Stimulated activated CD8-positive, alpha-beta memory T cell treated with anti-CD3 and anti-CD28 coated beads, Interleukin-4, amount 100 ng/mL, for 48 hours (primary cell): ENCODE data around the gene ACADS.

Experiments
- DNase-seq: peaks from one replicate; pipeline ENCODE4 v3.0.0-alpha.2; 2020

Gene ACADS

GRCh38 chr12:120702637-120703036 is 23.0 kb upstream of the ACADS start:
- DNase-seq: no peak

- no peak for DNase-seq
Observed at GRCh38 chr12:120703311-120703942, 22.2 kb upstream of the ACADS start.

GRCh38 chr12:120705618-120706017 is 20.0 kb upstream of the ACADS start:
- no peak for DNase-seq

- DNase-seq: no peak
Observed at GRCh38 chr12:120706029-120706428, 19.6 kb upstream of the ACADS start.

GRCh38 chr12:120708651-120709050 is 17.0 kb upstream of the ACADS start:
- no peak for DNase-seq

- DNase-seq: peak; percentile 84
Observed at GRCh38 chr12:120710031-120710804, 15.4 kb upstream of the ACADS start, which contains the start of gene UNC119B. UNC119B (plus strand) TSS chr12:120710458; CDS start chr12:120710475, 17 bp downstream.

GRCh38 chr12:120710805-120711296 is 14.8 kb upstream of the ACADS start:
- peak; percentile 51 for DNase-seq

GRCh38 chr12:120711411-120711810 is 14.2 kb upstream of the ACADS start:
- no peak for DNase-seq

- DNase-seq: no peak
Observed at GRCh38 chr12:120712610-120713009, 13.0 kb upstream of the ACADS start.

GRCh38 chr12:120713861-120714482 is 11.7 kb upstream of the ACADS start:
- DNase-seq: peak; percentile 78

GRCh38 chr12:120718055-120718454 is 7.6 kb upstream of the ACADS start:
- no peak for DNase-seq

GRCh38 chr12:120719072-120719471 is 6.6 kb upstream of the ACADS start:
- DNase-seq: no peak

GRCh38 chr12:120719496-120720233 is 6.0 kb upstream of the ACADS start:
- DNase-seq: no peak

- no peak for DNase-seq
Observed at GRCh38 chr12:120720234-120720986, 5.2 kb upstream of the ACADS start.

- DNase-seq: no peak
Observed at GRCh38 chr12:120720987-120721801, 4.4 kb upstream of the ACADS start.

GRCh38 chr12:120721866-120722265 is 3.8 kb upstream of the ACADS start:
- no peak for DNase-seq

- no peak for DNase-seq
Observed at GRCh38 chr12:120722784-120723183, 2.8 kb upstream of the ACADS start.

GRCh38 chr12:120724720-120725119 is 906 bp upstream of the ACADS start:
- DNase-seq: no peak

GRCh38 chr12:120725151-120725658 is 421 bp upstream of the ACADS start:
- no peak for DNase-seq

GRCh38 chr12:120726510-120726793 is 826 bp downstream of the ACADS start:
- DNase-seq: no peak

- no peak for DNase-seq
Observed at GRCh38 chr12:120726961-120727360, 1.3 kb downstream of the ACADS start.
